Skin epidermis (tissue), 12 donors: ENCODE measurements around the gene NOS2.
"Not testable (repeated sequence)": the region's sequence is repeated elsewhere in the genome, so short reads cannot be mapped to it uniquely, and the experiment has no call there.

Experiments
- H3K27ac ChIP-seq, 21 experiments: fragments of 200-600 bp; sonication (generic) in 11 of 21; one replicate each; pipeline ENCODE4 v1.5.0; 2020; ENCODE audit warnings: mild to moderate bottlenecking in 3 of 21, inconsistent platforms in 2 of 21, moderate library complexity in 2 of 21
- H3K4me3 ChIP-seq, 7 experiments: fragments of 200-600 bp; sonication (generic) in 2 of 7; one replicate each; pipeline ENCODE4 v1.5.0; 2020; ENCODE audit warnings: inconsistent platforms in 2 of 7, mild to moderate bottlenecking in 2 of 7, moderate library complexity in 1 of 7

Gene NOS2

DNA sequence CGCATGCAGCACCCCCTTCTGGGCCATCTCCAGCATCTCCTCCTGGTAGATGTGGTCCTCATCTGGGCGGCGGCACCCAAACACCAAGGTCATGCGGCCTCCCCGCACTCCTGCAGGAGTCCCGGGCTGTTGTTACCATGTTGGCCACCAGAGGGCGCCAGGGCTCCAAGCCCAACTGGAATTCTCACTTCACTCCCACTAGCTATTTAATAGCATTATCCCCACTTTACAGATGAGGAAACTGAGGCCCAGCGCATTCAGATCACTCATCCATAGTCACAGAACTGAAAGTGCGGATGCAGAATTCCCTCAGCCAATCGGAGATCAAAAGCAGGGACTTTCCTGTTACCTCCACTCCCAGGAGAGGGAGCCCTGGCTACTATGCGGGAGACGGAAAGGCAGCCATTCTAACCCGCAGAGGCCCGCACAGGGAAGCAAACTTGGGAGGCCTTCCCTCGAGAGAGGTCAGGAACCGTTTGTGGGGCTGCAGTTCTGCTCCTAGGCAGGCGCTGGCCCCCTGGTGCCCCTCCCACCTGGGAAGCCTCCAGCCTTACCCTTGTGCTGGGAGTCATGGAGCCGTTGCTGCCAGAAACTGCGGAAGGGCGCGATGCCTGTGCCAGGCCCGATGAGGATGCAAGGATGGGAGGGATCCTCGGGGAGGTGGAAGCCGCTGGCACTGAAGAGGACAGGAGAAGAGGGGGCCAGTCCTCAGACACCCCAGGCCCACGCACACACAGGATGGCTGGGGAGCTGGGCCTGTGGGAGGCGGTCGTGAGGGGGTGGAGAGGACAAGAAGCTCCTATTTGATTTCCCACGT is 40.1 kb downstream of the NOS2 start:
- no peak overlapping the region for H3K4me3 ChIP-seq
- no peak overlapping the region for H3K27ac ChIP-seq

DNA sequence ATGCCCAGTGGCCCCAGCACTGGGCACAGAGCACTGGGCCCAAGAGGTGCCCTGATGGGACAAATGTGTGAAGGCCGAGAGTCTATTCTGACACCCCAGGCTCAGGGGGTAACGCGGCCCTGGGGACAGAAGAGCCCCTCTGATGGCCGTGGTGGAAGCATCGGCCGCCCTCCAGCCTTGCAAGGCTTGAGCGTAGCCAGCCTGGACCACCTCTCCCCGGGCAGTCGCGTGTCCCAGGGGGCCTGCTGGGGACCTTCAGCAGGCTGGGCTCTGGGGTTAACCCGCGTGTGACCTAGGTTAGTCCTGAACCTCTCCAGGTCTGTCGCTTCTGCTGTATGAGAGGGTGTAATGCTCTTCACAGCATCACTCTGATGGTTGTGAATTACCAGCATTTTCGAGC is 40.8 kb downstream of the NOS2 start:
- Histone ChIP-seq H3K27ac (no peak overlapping the region), H3K4me3 (no peak overlapping the region)

DNA sequence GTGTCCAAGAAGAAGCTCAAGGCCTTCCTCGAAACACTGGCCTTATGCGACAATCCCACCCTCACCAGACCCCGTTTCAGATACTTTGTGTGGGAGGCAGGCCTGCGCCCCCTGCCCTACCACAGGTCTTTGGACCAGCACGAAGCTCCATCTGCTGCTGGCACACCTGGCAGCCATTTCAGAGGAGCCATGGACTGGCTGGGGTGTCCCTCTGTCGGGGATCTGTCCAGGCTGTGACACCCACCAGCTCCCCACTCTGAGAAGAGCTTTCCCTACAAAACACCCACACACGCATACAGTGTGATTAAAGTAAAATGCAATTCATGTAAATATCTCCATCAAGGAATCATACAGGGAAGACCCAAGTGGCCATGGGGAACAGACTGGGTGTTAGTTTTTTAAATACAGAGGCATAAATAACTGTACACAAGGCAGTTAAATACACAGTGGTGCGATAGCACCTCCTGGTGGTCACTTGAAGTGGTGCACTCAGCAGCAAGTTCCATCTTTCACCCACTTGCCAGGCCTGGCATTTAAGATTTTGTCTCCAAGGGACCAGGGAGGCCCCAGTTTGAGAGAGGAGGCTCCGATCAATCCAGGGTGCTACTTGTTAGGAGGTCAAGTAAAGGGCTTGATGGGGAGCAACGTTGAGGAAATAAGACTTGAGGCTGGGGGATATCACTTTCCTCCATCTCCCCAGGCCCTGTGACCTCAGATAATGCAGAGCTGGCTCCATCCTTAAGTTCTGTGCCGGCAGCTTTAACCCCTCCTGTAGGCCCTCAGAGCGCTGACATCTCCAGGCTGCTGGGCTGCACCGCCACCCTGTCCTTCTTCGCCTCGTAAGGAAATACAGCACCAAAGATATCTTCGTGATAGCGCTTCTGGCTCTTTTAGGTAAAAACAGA is 43.6 kb downstream of the NOS2 start:
- no peak overlapping the region for H3K4me3 ChIP-seq

DNA sequence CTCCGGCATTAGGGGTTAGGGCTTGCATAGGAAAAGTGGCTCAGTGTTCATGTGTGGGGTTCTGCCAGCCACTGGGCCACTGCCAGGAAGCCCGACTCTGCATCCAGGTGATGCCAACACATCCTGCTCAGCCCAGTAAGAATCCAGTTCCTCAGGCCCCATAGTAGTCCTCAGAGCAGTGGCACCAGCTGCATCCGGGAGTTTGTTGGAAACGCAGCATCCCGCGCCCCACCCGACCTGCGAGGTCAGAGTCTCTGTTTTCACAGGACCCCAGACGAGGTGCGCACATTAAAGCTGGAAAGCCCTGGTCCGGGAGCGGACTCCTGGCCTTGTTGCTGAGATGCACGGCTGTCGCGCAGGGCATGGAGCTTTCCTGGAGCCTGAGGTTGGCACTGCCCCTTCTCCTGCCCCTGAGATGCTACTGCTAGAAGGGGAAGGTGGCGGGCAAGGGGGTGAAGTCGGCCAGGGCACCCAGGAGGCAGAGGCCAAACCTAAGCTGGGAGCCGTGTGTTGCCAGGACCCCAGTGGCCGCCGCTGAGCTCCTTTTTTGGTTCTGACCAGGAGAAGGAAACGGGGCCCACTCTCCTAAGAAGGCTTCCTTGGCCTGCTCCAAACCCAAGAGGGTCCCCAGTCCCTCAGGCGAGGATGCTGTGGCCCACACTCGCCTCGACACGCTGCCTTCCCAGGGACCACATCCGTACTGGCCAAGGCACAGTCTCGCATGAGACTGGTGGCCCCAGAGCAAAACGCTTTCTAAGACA is 44.4 kb downstream of the NOS2 start:
- no peak overlapping the region for H3K27ac ChIP-seq
- H3K4me3 ChIP-seq = no peak overlapping the region

More for the DNA sequence above, 43.6 kb downstream of the NOS2 start:
- H3K27ac ChIP-seq = no peak overlapping the region

DNA sequence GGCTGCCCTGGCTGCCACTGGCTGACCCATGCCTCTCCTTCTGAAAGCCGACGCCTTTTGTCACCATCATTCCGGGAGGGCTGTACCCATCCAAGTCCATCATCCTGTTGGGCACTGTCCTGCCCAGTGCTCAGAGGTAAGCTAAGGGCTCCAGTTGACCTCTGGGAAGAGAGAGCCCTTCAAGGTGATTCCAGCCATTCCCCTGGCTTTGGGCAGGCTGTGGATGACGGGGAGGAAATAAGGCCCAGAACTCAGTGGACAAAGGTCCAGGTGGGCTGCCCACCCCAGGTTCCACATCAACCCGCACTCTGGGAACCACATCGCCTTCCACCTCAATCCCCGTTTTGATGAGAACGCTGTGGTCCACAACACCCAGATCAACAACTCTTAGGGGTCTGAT is 45.8 kb downstream of the NOS2 start:
- H3K27ac ChIP-seq = no peak overlapping the region
- no peak overlapping the region for H3K4me3 ChIP-seq

DNA sequence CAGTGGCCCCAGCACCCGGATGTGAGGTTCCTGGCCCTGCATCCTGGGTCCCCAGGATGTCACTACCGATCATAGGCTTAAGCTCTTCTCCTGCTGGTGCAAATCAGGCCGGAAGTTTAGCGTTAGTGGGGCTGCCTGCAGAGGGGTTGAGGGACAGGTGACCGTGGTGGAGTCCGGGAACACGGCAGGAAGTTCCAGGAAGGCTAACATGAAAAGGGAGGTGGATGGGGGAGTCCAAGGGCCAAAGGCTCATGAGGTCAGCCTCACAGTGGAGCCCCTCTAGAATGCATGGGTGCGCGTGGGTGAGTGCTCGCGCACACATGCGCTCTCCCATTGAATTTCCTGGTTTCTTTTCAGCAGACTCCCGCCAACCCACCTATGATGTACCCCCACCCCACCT is 46.6 kb downstream of the NOS2 start:
- H3K27ac ChIP-seq, H3K4me3 ChIP-seq: not testable (repeated sequence)

DNA sequence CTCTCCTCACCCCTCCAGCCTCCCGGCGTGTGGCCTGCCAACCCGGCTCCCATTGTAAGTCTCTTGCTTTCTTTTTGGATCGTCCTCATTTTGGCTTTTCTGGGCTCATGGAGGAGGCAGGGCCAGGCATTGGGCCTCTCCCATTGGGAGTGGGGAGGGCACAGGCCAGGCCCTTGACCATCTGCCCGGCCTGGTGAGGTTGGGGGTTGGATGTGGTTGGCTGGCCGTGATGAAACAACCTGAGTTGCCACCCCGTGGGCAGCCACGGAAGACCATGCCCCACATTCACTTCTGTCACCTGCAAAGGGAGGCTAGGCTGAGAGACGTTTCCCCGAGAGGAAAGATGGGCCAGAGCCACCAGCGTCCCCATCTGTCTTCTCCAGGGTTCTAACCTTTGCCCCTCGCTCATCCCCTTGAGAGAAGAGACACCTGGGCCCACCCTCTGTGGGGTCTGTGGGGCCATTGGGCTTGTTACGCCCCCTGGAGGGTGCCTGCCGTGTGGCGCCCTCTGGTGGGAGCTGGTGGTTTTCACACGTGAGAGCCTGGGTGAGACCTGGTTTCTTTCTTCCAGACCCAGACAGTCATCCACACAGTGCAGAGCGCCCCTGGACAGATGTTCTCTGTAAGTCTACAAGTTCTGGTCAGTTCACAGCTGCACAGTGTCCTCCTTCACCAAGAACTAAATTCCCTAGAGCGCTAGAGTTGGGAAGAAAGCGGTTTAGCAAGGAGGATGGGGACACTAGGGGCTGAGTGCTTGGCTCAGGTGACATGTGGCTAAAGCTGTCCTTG is 47.3 kb downstream of the NOS2 start:
- not testable (repeated sequence) for H3K4me3 ChIP-seq

DNA sequence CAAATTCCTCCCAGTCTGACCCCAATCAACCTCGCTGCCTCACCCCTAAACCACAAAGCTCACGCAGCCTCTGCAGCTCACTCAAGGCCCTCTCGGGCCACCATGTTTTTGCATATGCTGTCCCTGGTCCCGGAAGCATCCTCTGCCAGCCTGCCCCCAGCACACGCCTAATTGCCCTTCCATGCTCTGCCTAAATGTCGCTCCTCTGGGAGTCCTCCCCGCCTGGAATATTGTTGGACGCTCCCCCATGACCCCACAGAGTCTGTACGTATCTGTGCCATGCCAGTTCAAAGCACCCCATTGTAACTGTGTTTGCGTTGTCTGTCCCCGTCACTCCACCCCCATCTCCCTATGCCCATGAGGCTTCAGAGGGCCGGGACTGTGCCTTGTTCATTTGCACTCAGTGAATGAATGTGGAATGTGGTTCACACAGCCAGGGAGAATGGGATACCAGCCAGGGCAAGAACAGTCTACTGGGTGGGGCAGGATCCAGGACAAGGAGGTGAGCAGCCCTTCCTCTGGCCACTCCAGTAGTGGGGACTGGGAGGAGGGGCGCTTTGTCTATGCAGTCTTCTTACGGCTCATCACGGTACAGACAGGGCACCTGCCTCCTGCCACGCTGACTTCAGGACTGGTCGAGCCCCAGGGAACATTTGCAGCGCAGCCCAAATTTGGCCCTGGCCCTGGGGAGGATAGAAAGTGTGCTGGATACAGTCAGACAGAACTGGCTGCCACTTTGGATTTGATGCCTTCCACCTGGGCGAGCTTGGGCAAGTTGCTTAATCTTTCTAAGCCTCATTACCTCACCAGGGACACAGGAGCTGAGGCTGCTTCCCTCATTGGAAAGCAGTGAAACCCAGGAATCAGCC is 48.5 kb downstream of the NOS2 start:
- Histone ChIP-seq H3K27ac (no peak overlapping the region), H3K4me3 (no peak overlapping the region)

More for the DNA sequence above, 47.3 kb downstream of the NOS2 start:
- not testable (repeated sequence) for H3K27ac ChIP-seq

DNA sequence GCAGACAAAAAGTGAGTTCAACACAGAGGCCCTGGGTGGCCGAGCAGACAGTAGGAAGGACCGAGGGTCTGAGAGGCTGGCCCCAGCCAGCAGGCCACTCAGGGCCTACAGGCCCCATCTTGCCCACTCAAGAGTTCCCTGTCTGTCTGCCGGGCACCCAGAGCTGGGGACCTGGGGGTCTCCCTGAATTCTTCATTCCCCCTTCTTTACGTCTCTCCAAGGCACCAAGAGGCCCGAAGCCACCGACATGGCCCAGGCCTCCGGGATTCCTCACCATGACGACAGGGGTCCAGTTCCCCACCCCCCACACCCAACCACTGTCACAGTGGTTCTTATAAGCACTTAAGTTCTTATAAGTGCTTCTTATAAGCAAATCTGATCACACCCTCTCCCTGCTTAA is 49.2 kb downstream of the NOS2 start:
- Histone ChIP-seq H3K27ac (no peak overlapping the region), H3K4me3 (no peak overlapping the region)

DNA sequence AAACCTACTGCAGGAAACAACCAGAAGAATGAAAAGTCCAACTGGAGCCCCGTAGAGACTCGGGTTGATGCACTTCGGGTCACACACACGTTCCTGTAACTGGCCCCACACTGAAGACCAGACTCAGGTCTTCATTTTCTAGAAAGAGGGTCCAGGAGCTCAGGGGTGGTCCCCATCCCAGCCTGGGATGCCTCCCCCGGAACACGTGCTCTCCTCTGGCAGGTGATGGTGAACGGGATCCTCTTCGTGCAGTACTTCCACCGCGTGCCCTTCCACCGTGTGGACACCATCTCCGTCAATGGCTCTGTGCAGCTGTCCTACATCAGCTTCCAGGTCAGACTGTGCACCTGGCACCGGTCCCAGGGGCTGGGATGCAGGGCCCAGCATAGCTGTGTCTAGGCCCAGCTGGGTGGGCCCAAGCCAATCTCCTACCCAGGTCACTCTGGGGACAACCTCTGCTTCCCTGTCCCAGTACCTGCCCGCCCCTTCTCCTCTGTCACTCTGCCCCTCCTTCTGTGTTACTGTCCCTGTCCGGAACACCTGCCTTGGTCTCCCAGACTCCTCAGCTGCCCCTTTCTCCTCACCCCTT is 50.7 kb downstream of the NOS2 start:
- not testable (repeated sequence) for H3K4me3 ChIP-seq, H3K27ac ChIP-seq

DNA sequence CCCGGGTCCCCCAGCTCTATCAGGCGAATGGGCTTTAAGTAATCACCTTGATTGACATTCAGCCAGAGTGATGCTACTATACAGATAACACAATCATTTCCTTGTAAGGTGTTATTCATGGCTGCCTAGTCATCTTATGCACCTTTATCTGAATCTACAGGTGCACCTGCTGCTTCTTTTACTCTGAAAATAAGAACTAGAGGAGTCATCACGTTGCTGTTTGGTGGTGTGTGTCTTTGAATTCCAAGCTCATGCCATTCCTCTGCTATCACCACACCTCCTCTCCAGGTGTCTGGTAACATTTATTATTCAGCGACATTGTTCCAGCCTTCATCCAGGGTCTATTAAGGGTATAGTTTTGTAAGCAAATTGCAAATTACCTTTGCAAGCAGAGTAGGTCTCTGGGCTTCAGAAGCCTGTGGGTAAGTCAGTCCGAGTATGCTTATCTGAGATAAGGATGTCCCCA is 51.9 kb downstream of the NOS2 start:
- H3K27ac ChIP-seq = no peak overlapping the region
- no peak overlapping the region for H3K4me3 ChIP-seq

DNA sequence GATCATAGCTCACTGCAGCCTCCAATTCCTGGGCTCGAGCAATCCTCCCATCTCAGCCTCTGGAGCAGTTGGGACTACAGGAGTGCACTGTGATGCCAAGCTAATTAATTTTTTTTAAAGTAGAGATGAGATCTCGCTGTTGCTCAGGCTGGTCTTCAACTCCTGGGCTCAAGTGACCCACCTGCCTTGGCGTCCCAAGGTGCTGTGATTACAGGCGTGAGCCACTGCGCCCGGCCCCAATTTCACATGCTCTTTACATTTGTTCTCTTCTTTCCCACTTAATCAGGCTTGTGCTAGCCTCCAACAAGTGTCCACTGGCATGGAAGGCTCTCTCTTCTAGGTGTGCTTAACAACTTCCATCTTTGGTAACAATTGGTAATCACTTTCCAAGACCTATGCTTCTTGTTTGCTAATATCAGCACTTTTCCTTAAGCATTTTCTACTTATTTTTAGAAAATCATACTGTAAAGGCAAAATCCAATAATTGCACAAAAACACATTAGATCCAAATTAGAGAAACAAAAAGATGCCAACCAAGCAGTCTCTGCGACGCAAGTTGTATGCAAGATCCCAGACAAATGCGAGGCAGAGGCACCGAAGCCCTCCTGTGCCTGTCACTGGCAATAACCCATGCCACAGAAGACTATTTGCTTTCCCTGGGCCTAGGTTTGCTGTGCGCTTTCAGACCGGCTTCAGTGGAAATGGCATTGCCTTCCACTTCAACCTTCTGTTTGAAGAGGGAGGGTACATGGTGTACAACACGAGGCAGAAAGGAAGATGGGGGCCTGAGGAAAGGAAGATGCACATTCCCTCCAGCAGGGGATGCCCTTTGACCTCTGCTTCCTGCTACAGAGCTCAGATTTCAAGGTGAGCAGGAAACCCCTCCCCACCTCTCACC is 52.6 kb downstream of the NOS2 start:
- Histone ChIP-seq H3K27ac (no peak overlapping the region), H3K4me3 (no peak overlapping the region)

DNA sequence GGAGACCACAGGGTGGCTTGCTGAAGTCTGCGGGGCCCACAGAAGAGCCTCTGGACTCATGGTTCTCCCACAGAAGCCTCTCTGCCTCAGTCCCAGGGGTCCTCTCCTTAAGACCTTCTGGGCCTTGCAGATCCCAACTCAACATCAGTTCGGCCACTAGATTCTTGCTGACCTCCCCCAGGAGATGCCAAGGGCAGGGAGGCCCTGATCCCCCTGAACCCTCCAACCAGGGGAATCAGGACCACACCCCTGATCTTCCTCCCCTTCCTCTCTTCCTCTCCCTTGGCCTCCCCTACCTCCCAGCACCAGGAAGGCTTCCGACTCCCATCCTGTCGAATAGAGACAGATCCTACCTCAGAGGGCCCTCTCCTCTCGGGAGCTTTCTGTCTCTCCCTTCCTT is 53.4 kb downstream of the NOS2 start:
- no peak overlapping the region for H3K27ac ChIP-seq
- no peak overlapping the region for H3K4me3 ChIP-seq

DNA sequence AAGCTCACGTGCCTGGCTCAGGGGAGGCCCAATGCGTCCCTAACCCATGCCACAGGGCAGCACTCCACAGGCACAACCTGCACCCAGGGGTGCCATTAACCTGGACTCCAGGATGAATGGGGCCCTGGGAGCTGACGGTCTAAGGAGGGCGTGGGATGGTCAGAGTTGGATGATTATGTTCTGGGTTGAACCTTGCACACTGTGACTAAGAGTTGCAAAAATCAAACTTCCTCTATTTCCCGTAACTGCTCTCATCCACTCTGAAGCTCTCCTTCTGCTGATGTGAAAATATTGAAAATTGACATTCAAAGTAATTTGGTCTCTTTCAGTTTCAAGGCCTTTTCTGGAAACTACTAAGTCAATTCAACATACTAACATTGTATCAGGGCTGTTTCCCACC is 54.0 kb downstream of the NOS2 start:
- not testable (repeated sequence) for H3K4me3 ChIP-seq, H3K27ac ChIP-seq

DNA sequence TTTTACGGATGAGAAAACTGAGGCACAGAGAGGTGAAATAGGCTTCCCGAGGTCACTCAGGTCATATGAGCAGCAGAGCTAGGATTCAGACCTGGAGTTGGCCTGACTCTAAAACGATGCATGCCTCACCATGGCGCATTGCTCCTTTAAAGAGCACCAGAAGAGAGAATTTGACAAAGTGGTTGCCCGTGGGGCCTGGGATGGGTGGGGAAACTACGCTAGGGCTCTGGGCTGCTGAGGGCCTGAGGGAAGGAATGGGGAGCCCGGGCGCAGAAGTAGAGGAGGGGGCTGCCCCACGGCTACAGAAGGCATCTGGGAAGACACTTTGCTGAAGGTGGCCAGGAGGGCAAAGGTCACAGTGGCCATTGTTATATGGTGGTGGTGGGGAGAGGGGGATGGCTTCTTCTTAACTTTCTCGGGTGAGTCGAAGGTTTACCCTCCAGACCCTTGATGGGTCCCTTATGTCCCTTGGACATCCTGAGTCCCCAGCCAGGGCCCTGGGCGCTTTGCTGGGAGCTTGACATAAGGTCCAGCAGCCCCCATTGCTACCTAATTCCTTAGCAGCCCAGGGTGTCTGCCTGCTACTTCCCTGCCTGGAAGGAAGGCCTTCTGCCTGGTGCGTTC is 55.0 kb downstream of the NOS2 start:
- not testable (repeated sequence) for H3K27ac ChIP-seq

DNA sequence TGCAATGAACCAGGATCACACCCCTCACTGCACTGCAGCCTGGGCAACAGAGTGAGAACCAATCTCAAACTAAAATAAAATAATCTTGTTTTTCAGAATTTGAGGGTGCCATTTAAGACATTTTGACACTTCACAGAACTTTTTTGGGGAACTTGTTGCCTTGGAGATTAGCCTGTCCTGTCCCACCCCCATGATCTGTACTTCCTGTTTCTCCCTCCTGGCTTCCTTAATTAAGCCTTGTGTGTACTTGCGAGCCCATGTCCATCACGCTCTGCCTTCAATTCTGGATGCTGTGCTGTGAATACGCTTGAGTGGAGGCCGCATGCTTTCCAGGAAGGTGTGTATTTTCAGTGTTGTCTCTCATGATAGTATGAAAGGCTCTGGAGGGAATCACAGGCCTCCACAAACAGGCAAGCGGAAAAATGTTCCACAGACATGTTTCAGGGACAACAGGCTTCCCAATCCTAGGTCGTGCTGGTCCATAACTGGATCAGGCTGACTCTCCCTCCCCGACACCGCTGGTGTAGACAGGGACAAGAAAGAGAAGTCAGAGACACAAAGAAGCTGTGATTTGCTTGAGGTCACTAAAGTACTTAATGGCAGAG is 56.9 kb downstream of the NOS2 start:
- Histone ChIP-seq H3K27ac (no peak overlapping the region), H3K4me3 (no peak overlapping the region)

More for the DNA sequence above, 55.0 kb downstream of the NOS2 start:
- not testable (repeated sequence) for H3K4me3 ChIP-seq
